ENCODE measurements around the gene CDT1. TPM values are rescaled to one million over a fixed set of nuclear protein-coding genes. Genes with fewer than 3 reads are reported as not detected.
A peak's percentile ranks its signal among the peaks of the same experiment; 100 is the strongest.

CDT1 gene
- total RNA-seq, 1 experiment from 2014 or later = 97.7 TPM

DNA sequence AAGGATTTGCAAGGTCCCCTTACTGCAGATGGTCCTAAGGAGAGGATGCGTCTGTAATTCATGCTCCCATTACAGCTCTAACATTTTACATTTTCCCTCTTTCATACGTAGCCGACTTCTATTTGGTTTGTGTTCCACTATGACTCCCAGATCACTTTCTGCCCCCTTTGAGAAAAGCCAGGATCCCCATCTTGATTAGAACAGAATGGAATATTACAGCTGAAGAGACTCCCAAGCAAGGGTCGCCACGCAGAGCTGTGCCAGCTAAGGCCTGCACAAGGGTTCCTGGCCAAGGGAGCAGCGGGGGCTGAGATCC is 3.4 kb upstream of the CDT1 start:
- Histone ChIP-seq H3K36me3 (ENCODE audit: control insufficient read depth, insufficient read depth, low read length) (peaks cover 2% of the 10 kb centered on the region; the same call in 1 of the 2 replicates), H3K27me3 (replicated peaks; ENCODE audit: control insufficient read depth, insufficient read depth, low read length) (no peaks in the 10 kb centered on the region), H3K4me1 (no peaks in the 10 kb centered on the region; the same call in 1 of the 2 replicates), H3K9me3 (no peaks in the 10 kb centered on the region), H3K4me3 (ENCODE audit: low read depth, low read length) (no peak overlapping the region)
- Mint-ChIP-seq H3K27me3 (ENCODE audit: insufficient read depth, unreplicated experiment) (no peaks in the 10 kb centered on the region), H3K4me3 (ENCODE audit: unreplicated experiment) (no peak overlapping the region), H3K9me3 (ENCODE audit: unreplicated experiment) (no peaks in the 10 kb centered on the region), H3K27ac (ENCODE audit: unreplicated experiment) (no peak overlapping the region), H3K36me3 (ENCODE audit: insufficient read depth, unreplicated experiment) (peaks cover 36% of the 10 kb centered on the region), H3K4me1 (ENCODE audit: low read depth, unreplicated experiment) (no peaks in the 10 kb centered on the region)
- intact Hi-C loops (cut with micrococcal nuclease; ENCODE audit: unreplicated experiment) = no loop called here
- no peak for DNase-seq
- TF ChIP-seq, protein P1, sequence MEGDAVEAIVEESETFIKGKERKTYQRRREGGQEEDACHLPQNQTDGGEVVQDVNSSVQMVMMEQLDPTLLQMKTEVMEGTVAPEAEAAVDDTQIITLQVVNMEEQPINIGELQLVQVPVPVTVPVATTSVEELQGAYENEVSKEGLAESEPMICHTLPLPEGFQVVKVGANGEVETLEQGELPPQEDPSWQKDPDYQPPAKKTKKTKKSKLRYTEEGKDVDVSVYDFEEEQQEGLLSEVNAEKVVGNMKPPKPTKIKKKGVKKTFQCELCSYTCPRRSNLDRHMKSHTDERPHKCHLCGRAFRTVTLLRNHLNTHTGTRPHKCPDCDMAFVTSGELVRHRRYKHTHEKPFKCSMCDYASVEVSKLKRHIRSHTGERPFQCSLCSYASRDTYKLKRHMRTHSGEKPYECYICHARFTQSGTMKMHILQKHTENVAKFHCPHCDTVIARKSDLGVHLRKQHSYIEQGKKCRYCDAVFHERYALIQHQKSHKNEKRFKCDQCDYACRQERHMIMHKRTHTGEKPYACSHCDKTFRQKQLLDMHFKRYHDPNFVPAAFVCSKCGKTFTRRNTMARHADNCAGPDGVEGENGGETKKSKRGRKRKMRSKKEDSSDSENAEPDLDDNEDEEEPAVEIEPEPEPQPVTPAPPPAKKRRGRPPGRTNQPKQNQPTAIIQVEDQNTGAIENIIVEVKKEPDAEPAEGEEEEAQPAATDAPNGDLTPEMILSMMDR (IDR thresholded peaks at IDR 0.05; ENCODE audit: insufficient read depth in 1 of 2, low read depth in 1 of 2, low read length in 1 of 2, severe bottlenecking in 1 of 2, unreplicated experiment in 1 of 2) = no peak
- BruUV-seq (replicated peaks) = no TSS peak
- ChIA-PET CTCF (interaction anchor here (2.3 kb wide), 1 partner anchor 37 kb away, joined by 9 read pairs; no protein-coding TSS in a partner anchor), POLR2A (no interaction called here)

GRCh38 chr16:88804173-88804551 is 573 bp downstream of the CDT1 start:
- Mint-ChIP-seq H3K9me3 (ENCODE audit: unreplicated experiment) (no peaks in the 10 kb centered on the region), H3K4me3 (ENCODE audit: unreplicated experiment) (peak overlapping the region; percentile 75), H3K27ac (ENCODE audit: unreplicated experiment) (peak overlapping the region; percentile 72), H3K27me3 (ENCODE audit: insufficient read depth, unreplicated experiment) (no peaks in the 10 kb centered on the region), H3K36me3 (ENCODE audit: insufficient read depth, unreplicated experiment) (peaks cover 75% of the 10 kb centered on the region), H3K4me1 (ENCODE audit: low read depth, unreplicated experiment) (no peaks in the 10 kb centered on the region)
- H3K36me3 ChIP-seq (ENCODE audit: control insufficient read depth, insufficient read depth, low read length) = peaks cover 12% of the 10 kb centered on the region
- peak overlapping the region; percentile 78 for H3K4me3 ChIP-seq (ENCODE audit: low read depth, low read length)
- ChIA-PET POLR2A (no interaction called here), CTCF (no interaction called here)
- no peaks in the 10 kb centered on the region for H3K9me3 ChIP-seq
- intact Hi-C loops (cut with micrococcal nuclease; ENCODE audit: unreplicated experiment) = loop anchor here (1.0 kb wide), 1 partner anchor 8 kb away; no protein-coding TSS in a partner anchor
- TF ChIP-seq, protein P1 (IDR thresholded peaks at IDR 0.05; ENCODE audit: insufficient read depth in 1 of 2, low read depth in 1 of 2, low read length in 1 of 2, severe bottlenecking in 1 of 2, unreplicated experiment in 1 of 2) = no peak
- no peak for DNase-seq
- no peaks in the 10 kb centered on the region for H3K27me3 ChIP-seq (replicated peaks; ENCODE audit: control insufficient read depth, insufficient read depth, low read length)
- no peaks in the 10 kb centered on the region; the same call in 1 of the 2 replicates for H3K4me1 ChIP-seq
- TSS peak; percentile 48 for BruUV-seq (replicated peaks)

GRCh38 chr16:88804552-88805339 is 1.2 kb downstream of the CDT1 start:
- H3K27me3 ChIP-seq (replicated peaks; ENCODE audit: control insufficient read depth, insufficient read depth, low read length) = no peaks in the 10 kb centered on the region
- peaks cover under 1% of the 10 kb centered on the region for H3K4me1 ChIP-seq
- H3K27me3 Mint-ChIP-seq (ENCODE audit: insufficient read depth, unreplicated experiment) = no peaks in the 10 kb centered on the region
- H3K36me3 Mint-ChIP-seq (ENCODE audit: insufficient read depth, unreplicated experiment) = peaks cover 81% of the 10 kb centered on the region
- no peaks in the 10 kb centered on the region for H3K4me1 Mint-ChIP-seq (ENCODE audit: low read depth, unreplicated experiment)
- no peaks in the 10 kb centered on the region for H3K9me3 ChIP-seq
- peak overlapping the region; percentile 78 for H3K4me3 ChIP-seq (ENCODE audit: low read depth, low read length)
- BruUV-seq (replicated peaks) = no TSS peak
- intact Hi-C loops (cut with micrococcal nuclease; ENCODE audit: unreplicated experiment) = loop anchor here (1.0 kb wide), 1 partner anchor 8 kb away; no protein-coding TSS in a partner anchor
- H3K36me3 ChIP-seq (ENCODE audit: control insufficient read depth, insufficient read depth, low read length) = peaks cover 17% of the 10 kb centered on the region
- DNase-seq = peak; percentile 80
- POLR2A ChIA-PET = no interaction called here
- peak overlapping the region; percentile 75 for H3K4me3 Mint-ChIP-seq (ENCODE audit: unreplicated experiment)
- TF ChIP-seq, protein P1 (IDR thresholded peaks at IDR 0.05; ENCODE audit: insufficient read depth in 1 of 2, low read depth in 1 of 2, low read length in 1 of 2, severe bottlenecking in 1 of 2, unreplicated experiment in 1 of 2) = no peak
- CTCF ChIA-PET = interaction anchor here (3.1 kb wide), 1 partner anchor 67 kb away, joined by 10 read pairs; no protein-coding TSS in a partner anchor
- H3K9me3 Mint-ChIP-seq (ENCODE audit: unreplicated experiment) = no peaks in the 10 kb centered on the region
- H3K27ac Mint-ChIP-seq (ENCODE audit: unreplicated experiment) = peak overlapping the region; percentile 72
